ENCODE results near the gene PROM2.
"Not testable (repeated sequence)": the region's sequence is repeated elsewhere in the genome, so short reads cannot be mapped to it uniquely, and the experiment has no call there.

PROM2 gene

GRCh38 chr2:95274291-95275150 lies at the start of gene PROM2:
Gene PROM2 (plus strand): TSS chr2:95274449. CDS start chr2:95274586, 137 bp downstream.
- DNase-seq = no peak

- no peak for DNase-seq
These were observed 48.6 kb upstream of the PROM2 start for GRCh38 chr2:95225658-95226057.

- peak; percentile 78 for DNase-seq
These were observed 42.5 kb upstream of the PROM2 start for GRCh38 chr2:95231723-95232122.

GRCh38 chr2:95232232-95232631 lies 42.0 kb upstream of the PROM2 start:
- no peak for DNase-seq

GRCh38 chr2:95234286-95234785 lies 39.9 kb upstream of the PROM2 start:
- DNase-seq = no peak

GRCh38 chr2:95234816-95235215 lies 39.4 kb upstream of the PROM2 start:
- DNase-seq = no peak

GRCh38 chr2:95238131-95238530 lies 36.1 kb upstream of the PROM2 start:
- no peak for DNase-seq

- DNase-seq = no peak
These were observed 34.2 kb upstream of the PROM2 start for GRCh38 chr2:95240091-95240490.

GRCh38 chr2:95240556-95240955 lies 33.7 kb upstream of the PROM2 start:
- no peak for DNase-seq

- DNase-seq = not testable (repeated sequence)
These were observed 32.2 kb upstream of the PROM2 start for GRCh38 chr2:95242084-95242483.

GRCh38 chr2:95258271-95258670 lies 16.0 kb upstream of the PROM2 start:
- DNase-seq = no peak

GRCh38 chr2:95260028-95261023 lies 13.9 kb upstream of the PROM2 start:
- no peak for DNase-seq

GRCh38 chr2:95261602-95262001 lies 12.6 kb upstream of the PROM2 start:
- DNase-seq = no peak

- DNase-seq = no peak
These were observed 11.2 kb upstream of the PROM2 start for GRCh38 chr2:95262896-95263542.

GRCh38 chr2:95264624-95265023 lies 9.6 kb upstream of the PROM2 start:
- DNase-seq = no peak

- no peak for DNase-seq
These were observed 9.1 kb upstream of the PROM2 start for GRCh38 chr2:95265182-95265581.

- DNase-seq = no peak
These were observed 7.3 kb upstream of the PROM2 start for GRCh38 chr2:95266781-95267430.

GRCh38 chr2:95267458-95268210 lies 6.6 kb upstream of the PROM2 start:
- no peak for DNase-seq

GRCh38 chr2:95268211-95269035 lies 5.8 kb upstream of the PROM2 start:
- DNase-seq = no peak

- no peak for DNase-seq
These were observed 5.1 kb upstream of the PROM2 start for GRCh38 chr2:95269036-95269680.

Data from T1000 (cell line).